GM12878 (cell line): ENCODE data around the gene DHFR. TPM values are rescaled to one million over a fixed set of nuclear protein-coding genes. Genes with fewer than 3 reads are reported as not detected.
"Not testable (repeated sequence)": the region's sequence is repeated elsewhere in the genome, so short reads cannot be mapped to it uniquely, and the experiment has no call there.

ENCODE experiments used
- ATAC-seq: fragments of 200-7000 bp; cut with Tn5 transposase; 3 replicates; pipeline ENCODE4 v1.9.1; 2020; ENCODE audit warnings: mild to moderate bottlenecking, moderate library complexity
- BruUV-seq: library from RNA; stranded (reverse); fragments of 400-500 nt; replicated peaks from 2 replicates; lab custom pipeline; 2021; lab: Mats Ljungman, UMichigan
- CTCF ChIA-PET: fragments of 300-600 bp; sonication (Branson Sonifier 250); formaldehyde crosslinking; extraction: SDS; loops from one replicate; lab custom pipeline; 2021; ENCODE audit warnings: inconsistent platforms; lab: Yijun Ruan, JAX
- POLR2A ChIA-PET: fragments of 350-600 bp; formaldehyde crosslinking; extraction: SDS; loops from one replicate; lab custom pipeline; 2021; ENCODE audit warnings: inconsistent platforms; lab: Charles Lee
- RAD21 ChIA-PET: fragments of 300-600 bp; sonication (Branson Sonifier 250); formaldehyde crosslinking; loops from one replicate; lab custom pipeline; 2023; ENCODE audit warnings: antibody characterized with exemption; ENCODE audit not compliant: unreplicated experiment; lab: Charles Lee
- SMC1A ChIA-PET: fragments of 300-600 bp; sonication (Branson Sonifier 250); formaldehyde crosslinking; loops from one replicate; lab custom pipeline; 2023; ENCODE audit not compliant: unreplicated experiment, uncharacterized antibody; lab: Charles Lee
- DNase-seq: peaks from one replicate; pipeline ENCODE4 v3.0.0-alpha.2; 2011; ENCODE audit warnings: low read depth, low spot score
- FAIRE-seq: peaks from 3 replicates; lab custom pipeline; 2011; peaks lifted over from hg19 to GRCh38; lab: Jason Lieb, UNC
- H2AFZ ChIP-seq: 2 replicates; pipeline ENCODE4 v1.6.0; 2011; ENCODE audit warnings: low read depth, low read length, control low read depth; ENCODE audit not compliant: control insufficient read depth
- H3K27ac ChIP-seq: 2 replicates; pipeline ENCODE4 v1.5.1; 2011; ENCODE audit warnings: control low read depth; ENCODE audit not compliant: control insufficient read depth, insufficient read depth
- H3K27me3 ChIP-seq, 2 experiments: replicated peaks in 1 of 2; 2 replicates each; pipeline versions ENCODE4 v1.6.0 to v1.6.1; 2011; ENCODE audit warnings: low read length in 1 of 2; ENCODE audit not compliant: control insufficient read depth in 2 of 2, insufficient read depth in 2 of 2
- H3K36me3 ChIP-seq, 2 experiments: 2 replicates each; pipeline ENCODE4 v1.5.1; 2011; ENCODE audit warnings: low read length in 1 of 2; ENCODE audit not compliant: control insufficient read depth in 2 of 2, insufficient read depth in 2 of 2
- H3K4me1 ChIP-seq: 2 replicates; pipeline ENCODE4 v1.6.1; 2011; ENCODE audit warnings: mild to moderate bottlenecking, low read length, moderate library complexity, mixed read lengths; ENCODE audit not compliant: control insufficient read depth, insufficient read depth
- H3K4me2 ChIP-seq: 2 replicates; pipeline ENCODE4 v1.6.0; 2011; ENCODE audit warnings: control low read depth; ENCODE audit not compliant: control insufficient read depth, insufficient read depth
- H3K4me3 ChIP-seq: fragments of 200-600 bp; sonication (generic); 2 replicates; pipeline ENCODE4 v1.5.1; 2016
- H3K79me2 ChIP-seq: 2 replicates; pipeline ENCODE4 v1.6.0; 2011; ENCODE audit warnings: low read length; ENCODE audit not compliant: control insufficient read depth, insufficient read depth
- H3K9ac ChIP-seq: 2 replicates; pipeline ENCODE4 v1.8.0; 2011; ENCODE audit warnings: low read length, control low read depth, mixed read lengths; ENCODE audit not compliant: control insufficient read depth, insufficient read depth
- H3K9me3 ChIP-seq: replicated peaks from 3 replicates; pipeline ENCODE4 v1.5.1; 2011; ENCODE audit warnings: mild to moderate bottlenecking, low read length; ENCODE audit not compliant: control insufficient read depth, insufficient read depth
- H4K20me1 ChIP-seq: 2 replicates; pipeline ENCODE4 v1.6.0; 2011; ENCODE audit not compliant: control insufficient read depth, insufficient read depth
- ESRRA ChIP-seq: IDR thresholded peaks from 2 replicates; pipeline ENCODE4 v1.6.1; 2012; ENCODE audit warnings: mild to moderate bottlenecking, low read length, improper control_type of control experiment
- POU2F2 ChIP-seq: IDR thresholded peaks from 3 replicates; pipeline ENCODE4 v1.6.1; 2011; ENCODE audit warnings: low read depth, mild to moderate bottlenecking, low read length, borderline replicate concordance
- RAD21 ChIP-seq: IDR thresholded peaks from 2 replicates; pipeline ENCODE4 v1.6.1; 2011; ENCODE audit warnings: mild to moderate bottlenecking, low read depth, low read length, moderate library complexity; ENCODE audit not compliant: insufficient read depth
- SPI1 ChIP-seq: IDR thresholded peaks from 2 replicates; pipeline ENCODE4 v1.6.1; 2011; ENCODE audit warnings: low read depth, mild to moderate bottlenecking, low read length, moderate library complexity, borderline replicate concordance; ENCODE audit not compliant: insufficient read depth
- SUZ12 ChIP-seq: fragments of 200-600 bp; sonication (generic); IDR thresholded peaks from one replicate; pipeline ENCODE4 v1.6.1; 2018; ENCODE audit warnings: antibody characterized with exemption, mild to moderate bottlenecking; ENCODE audit not compliant: unreplicated experiment
- ZNF274 ChIP-seq: IDR thresholded peaks from one replicate; pipeline ENCODE4 v1.8.0; 2011; ENCODE audit not compliant: insufficient read length, insufficient read depth
- WGBS: methylation state at CpG from one replicate; pipeline ENCODE4 v1.1.6; 2016; ENCODE audit warnings: low lambda C conversion rate; ENCODE audit not compliant: insufficient replicate concordance, insufficient coverage; ENCODE audit errors: missing lambda C conversion rate; 5-methylcytosine and 5-hydroxymethylcytosine counted together
- in situ Hi-C: fragments of 300-500 bp; cut with MboI; formaldehyde crosslinking; loops from 9 replicates; pipeline ENCODE4 v1.14.3; 2018; ENCODE audit warnings: mixed read lengths
- intact Hi-C: fragments of 100-400 bp; cut with micrococcal nuclease; formaldehyde crosslinking; loops from one replicate; pipeline ENCODE4 v1.14.2; 2022; ENCODE audit not compliant: unreplicated experiment
- polyA plus RNA-seq, 11 experiments: library from polyadenylated mRNA; depleted of rRNA in 4 of 11; unstranded in 6 of 11; stranded (reverse) in 5 of 11; fragments of >200 nt; fragmentation: Nextera tagmentation in 4 of 11; fragmentation: Illumina TruSeq in 1 of 11; extraction: Ambion mirVana in 4 of 11; extraction: Trizol in 1 of 11; gene quantifications; 1 replicate in 1 of 11; 2 replicates in 10 of 11; pipeline versions ENCODE4 v1.2.1 to v1.2.3, GENCODE V29; 2011 to 2016; ENCODE audit warnings: inconsistent platforms in 2 of 11, missing spikeins in 2 of 11, low read depth in 1 of 11
- total RNA-seq, 4 experiments: library from RNA; depleted of rRNA in 3 of 4; stranded (reverse); fragments of >200 nt in 3 of 4; fragmentation: Illumina TruSeq in 1 of 4; extraction: Trizol in 1 of 4; gene quantifications; 2 replicates each; pipeline versions ENCODE4 v1.2.1 to v1.2.3, GENCODE V29; 2013 to 2021
- TF ChIP-seq, protein P1 (sequence below): IDR thresholded peaks from 2 replicates; pipeline ENCODE4 v1.6.1; 2011; ENCODE audit warnings: borderline replicate concordance, low read depth, mild to moderate bottlenecking, moderate library complexity, low read length; ENCODE audit not compliant: insufficient read depth, poor library complexity, severe bottlenecking
- TF ChIP-seq, protein P2 (sequence below): fragments of 450-650 bp; IDR thresholded peaks from 2 replicates; pipeline ENCODE4 v1.6.1; 2017; ENCODE audit warnings: mild to moderate bottlenecking, moderate library complexity

The DHFR gene
- total and polyA plus RNA-seq, 10 of the 15 experiments (the other 5 are each of a cell fraction or from before 2014, with no cell fraction given): 57.9 to 143 (median 71.4) TPM

- TF ChIP-seq, protein P1, sequence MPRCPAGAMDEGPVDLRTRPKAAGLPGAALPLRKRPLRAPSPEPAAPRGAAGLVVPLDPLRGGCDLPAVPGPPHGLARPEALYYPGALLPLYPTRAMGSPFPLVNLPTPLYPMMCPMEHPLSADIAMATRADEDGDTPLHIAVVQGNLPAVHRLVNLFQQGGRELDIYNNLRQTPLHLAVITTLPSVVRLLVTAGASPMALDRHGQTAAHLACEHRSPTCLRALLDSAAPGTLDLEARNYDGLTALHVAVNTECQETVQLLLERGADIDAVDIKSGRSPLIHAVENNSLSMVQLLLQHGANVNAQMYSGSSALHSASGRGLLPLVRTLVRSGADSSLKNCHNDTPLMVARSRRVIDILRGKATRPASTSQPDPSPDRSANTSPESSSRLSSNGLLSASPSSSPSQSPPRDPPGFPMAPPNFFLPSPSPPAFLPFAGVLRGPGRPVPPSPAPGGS: no peak
- no peak for TF ChIP-seq RAD21
- TF ChIP-seq ZNF274: no peak
- TF ChIP-seq SUZ12: no peak
- TF ChIP-seq POU2F2: no peak
- no peak for TF ChIP-seq ESRRA
- no peak for TF ChIP-seq SPI1
- TF ChIP-seq, protein P2, sequence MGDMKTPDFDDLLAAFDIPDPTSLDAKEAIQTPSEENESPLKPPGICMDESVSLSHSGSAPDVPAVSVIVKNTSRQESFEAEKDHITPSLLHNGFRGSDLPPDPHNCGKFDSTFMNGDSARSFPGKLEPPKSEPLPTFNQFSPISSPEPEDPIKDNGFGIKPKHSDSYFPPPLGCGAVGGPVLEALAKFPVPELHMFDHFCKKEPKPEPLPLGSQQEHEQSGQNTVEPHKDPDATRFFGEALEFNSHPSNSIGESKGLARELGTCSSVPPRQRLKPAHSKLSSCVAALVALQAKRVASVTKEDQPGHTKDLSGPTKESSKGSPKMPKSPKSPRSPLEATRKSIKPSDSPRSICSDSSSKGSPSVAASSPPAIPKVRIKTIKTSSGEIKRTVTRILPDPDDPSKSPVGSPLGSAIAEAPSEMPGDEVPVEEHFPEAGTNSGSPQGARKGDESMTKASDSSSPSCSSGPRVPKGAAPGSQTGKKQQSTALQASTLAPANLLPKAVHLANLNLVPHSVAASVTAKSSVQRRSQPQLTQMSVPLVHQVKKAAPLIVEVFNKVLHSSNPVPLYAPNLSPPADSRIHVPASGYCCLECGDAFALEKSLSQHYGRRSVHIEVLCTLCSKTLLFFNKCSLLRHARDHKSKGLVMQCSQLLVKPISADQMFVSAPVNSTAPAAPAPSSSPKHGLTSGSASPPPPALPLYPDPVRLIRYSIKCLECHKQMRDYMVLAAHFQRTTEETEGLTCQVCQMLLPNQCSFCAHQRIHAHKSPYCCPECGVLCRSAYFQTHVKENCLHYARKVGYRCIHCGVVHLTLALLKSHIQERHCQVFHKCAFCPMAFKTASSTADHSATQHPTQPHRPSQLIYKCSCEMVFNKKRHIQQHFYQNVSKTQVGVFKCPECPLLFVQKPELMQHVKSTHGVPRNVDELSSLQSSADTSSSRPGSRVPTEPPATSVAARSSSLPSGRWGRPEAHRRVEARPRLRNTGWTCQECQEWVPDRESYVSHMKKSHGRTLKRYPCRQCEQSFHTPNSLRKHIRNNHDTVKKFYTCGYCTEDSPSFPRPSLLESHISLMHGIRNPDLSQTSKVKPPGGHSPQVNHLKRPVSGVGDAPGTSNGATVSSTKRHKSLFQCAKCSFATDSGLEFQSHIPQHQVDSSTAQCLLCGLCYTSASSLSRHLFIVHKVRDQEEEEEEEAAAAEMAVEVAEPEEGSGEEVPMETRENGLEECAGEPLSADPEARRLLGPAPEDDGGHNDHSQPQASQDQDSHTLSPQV: no peak
These were observed 7.3 kb upstream of the DHFR start (continued) for GRCh38 chr5:80662108-80662507.

GRCh38 chr5:80660661-80661060 is 5.9 kb upstream of the DHFR start:
- BruUV-seq, H3K79me2 ChIP-seq, H3K9ac ChIP-seq, SMC1A ChIA-PET, DNase-seq, RAD21 ChIA-PET, intact Hi-C loops, in situ Hi-C loops, ATAC-seq, H3K27ac ChIP-seq, H3K4me3 ChIP-seq, H2AFZ ChIP-seq, H3K27me3 ChIP-seq, FAIRE-seq, H3K4me2 ChIP-seq, H4K20me1 ChIP-seq, H3K9me3 ChIP-seq, H3K4me1 ChIP-seq: not testable (repeated sequence)
- peaks cover 0 to 21% of the 10 kb centered on the region in 2 experiments; a peak in 3 of 4 replicates for H3K36me3 ChIP-seq
- POLR2A ChIA-PET: interaction anchor here (0.6 kb wide), 1 partner anchor 62 kb away, joined by 3 read pairs; no protein-coding TSS in a partner anchor
- 96% methylated on average over 7 of the region's 7 CpGs for WGBS
- CTCF ChIA-PET: interaction anchor here (0.8 to 0.9 kb wide), 2 partner anchors 10 to 11 kb away, joined by 3 read pairs; no protein-coding TSS in a partner anchor
